Measurements from ENCODE around the gene MRM3.
"Not testable (repeated sequence)": the region's sequence is repeated elsewhere in the genome, so short reads cannot be mapped to it uniquely, and the experiment has no call there.

Gene MRM3, protein sequence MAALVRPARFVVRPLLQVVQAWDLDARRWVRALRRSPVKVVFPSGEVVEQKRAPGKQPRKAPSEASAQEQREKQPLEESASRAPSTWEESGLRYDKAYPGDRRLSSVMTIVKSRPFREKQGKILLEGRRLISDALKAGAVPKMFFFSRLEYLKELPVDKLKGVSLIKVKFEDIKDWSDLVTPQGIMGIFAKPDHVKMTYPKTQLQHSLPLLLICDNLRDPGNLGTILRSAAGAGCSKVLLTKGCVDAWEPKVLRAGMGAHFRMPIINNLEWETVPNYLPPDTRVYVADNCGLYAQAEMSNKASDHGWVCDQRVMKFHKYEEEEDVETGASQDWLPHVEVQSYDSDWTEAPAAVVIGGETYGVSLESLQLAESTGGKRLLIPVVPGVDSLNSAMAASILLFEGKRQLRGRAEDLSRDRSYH

DNA sequence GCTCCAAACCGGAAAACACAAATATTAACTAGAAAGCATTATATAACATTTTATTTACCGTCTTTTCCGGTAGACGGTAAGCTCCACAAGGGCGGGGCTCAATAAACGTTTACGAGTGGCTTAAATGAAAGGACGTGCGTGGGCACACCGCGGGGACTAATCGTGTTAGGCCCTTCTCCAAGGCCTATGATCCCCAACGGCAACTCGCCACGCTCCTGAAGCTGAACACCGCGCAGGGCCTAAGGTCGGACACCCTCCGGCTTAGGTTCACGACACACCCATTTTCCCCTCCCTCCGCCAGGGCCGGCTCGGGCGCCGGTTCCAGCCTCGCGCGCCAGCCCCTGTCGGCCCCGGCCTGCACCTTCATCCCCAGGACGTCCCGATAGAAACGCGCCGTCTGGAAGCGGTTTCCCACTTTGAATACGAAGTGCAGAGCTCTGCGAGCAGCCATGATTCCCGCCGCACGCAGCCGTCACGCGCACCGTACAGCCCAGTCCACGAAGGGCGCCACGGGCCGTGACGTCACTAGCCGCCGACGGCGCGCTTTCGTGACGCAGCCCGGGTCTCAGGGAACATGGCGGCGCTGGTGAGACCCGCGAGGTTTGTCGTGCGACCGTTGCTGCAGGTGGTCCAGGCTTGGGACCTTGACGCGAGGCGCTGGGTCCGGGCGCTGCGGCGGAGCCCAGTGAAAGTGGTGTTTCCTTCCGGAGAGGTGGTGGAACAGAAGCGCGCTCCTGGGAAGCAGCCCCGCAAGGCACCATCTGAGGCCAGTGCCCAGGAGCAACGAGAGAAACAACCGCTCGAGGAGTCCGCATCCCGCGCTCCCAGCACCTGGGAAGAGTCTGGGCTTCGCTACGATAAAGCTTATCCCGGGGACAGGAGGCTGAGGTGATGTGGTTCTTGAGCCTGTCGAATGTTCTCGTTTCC, at the start of gene MRM3, which contains the start of gene GLOD4:
TSS of gene MRM3 (plus strand) at position 549 of the 927 bp plus-strand sequence. CDS start at position 575, 26 bp downstream.
TSS of gene GLOD4 (minus strand) at position 476 of the 927 bp plus-strand sequence. CDS start at position 451, 25 bp downstream.
- peak; percentile 87 for DNase-seq (ENCODE audit: low read depth)

DNA sequence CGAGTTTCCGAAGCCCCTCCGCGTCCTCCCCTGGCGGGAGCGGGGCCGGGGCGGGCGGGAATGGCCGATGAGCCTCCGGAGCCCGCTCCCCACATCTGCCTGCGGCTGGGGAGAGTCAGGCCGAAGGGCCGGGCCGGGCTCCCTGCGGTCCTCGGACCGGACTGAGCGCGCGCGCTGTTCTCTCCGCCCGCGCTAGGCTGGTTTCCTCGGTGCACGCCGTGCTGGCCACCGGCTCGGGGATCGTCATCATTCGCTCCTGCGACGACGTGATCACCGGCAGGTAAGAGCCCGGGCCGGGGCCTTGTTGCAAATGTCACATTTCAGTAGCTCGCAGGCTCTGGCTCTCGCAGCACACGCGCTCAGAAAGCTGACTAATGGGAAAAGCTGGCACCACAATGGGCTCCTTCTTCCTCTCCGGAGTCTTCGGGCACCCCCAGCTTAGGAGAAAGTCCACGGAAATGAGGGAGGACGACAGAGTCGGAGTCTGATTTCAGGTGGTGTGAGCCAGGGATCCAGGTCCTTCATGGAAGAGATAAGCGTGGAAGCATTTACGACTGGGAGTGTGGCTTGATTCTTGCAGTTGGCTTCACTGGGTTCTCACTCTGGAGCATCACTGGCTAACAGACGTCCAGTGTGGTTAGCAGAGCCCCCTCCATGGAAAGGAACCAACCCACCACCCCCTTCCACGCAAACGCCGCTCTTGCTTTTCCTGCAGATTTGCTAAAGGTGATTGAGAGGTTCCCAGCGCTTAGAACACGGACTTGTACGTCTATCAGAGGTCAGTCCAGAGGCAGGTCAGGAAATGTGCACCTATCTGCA, 49.0 kb upstream of the MRM3 start:
- peak; percentile 67 for DNase-seq (ENCODE audit: low read depth)

DNA sequence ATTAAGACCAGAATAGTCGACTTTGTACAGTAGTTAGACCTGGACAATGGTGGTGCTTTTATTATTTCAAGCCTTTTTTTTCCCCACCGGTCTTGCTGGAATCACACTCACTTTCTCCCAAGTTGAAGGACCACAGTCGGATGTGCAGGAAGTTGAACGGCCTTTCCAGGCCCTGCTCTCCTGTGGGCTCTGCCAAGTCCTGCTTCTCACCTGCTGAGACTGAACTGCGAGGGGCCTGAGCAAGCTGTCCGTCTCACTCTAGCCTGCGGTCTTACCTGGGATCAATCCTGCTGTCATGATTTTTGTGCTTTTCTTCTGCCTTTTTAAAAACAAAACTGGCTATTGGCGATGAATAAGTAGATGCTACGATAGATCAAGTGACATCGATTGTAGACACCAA, 48.4 kb upstream of the MRM3 start:
- no peak for DNase-seq (ENCODE audit: low read depth)

DNA sequence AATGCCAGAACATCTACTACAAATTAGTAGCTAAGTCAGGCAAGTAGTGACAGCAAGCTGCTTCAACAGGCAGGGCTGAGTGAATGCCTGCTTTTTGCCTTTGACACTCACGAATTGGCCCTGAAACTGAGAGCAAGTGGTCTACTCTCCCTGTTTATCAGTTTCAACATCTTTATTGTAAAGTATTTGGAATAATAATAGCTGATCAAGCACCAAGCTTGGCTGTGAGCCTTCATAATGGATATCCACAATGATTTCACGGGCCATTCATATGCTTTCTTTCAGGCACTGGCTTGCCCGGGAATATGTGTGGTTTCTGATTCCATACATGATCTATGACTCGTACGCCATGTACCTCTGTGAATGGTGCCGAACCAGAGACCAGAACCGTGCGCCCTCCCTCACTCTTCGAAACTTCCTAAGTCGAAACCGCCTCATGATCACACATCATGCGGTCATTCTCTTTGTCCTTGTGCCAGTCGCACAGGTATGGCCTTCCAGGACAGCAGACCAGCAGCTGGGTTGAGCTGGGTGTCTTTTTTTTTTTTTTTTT, 44.5 kb upstream of the MRM3 start:
- peak; percentile 17 for DNase-seq (ENCODE audit: low read depth)

DNA sequence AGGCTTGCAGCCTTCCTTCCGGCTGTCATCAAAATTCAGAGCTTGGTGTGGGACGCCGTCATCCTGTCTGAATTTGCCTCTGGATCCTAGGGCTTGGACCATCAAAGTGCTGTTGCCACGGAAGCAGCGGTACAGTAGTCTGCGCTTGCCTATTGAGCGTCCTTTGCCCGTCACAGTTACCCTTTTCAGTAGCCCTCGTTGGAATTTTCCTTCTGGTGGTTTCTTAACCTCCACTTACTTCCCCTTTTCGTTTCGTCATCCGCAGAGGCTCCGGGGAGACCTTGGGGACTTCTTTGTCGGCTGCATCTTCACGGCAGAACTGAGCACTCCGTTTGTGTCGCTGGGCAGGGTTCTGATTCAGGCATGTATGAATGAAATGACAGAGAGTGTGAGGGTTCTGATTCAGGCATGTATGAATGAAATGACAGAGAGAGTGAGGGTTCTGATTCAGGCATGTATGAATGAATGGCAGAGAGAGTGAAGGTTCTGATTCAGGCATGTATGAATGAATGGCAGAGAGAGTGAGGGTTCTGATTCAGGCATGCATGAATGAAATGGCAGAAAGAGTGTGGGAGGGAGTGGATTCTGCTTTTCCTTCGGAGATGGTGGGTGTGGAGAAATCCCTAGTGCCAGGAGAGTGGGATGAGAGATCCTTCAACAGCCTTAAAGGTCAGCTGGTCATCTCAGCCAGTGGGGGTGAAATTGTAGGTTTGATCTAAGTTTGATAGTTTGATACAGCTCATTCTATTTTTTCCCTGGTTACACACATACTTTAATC, 41.7 kb upstream of the MRM3 start:
- DNase-seq (ENCODE audit: low read depth): no peak

DNA sequence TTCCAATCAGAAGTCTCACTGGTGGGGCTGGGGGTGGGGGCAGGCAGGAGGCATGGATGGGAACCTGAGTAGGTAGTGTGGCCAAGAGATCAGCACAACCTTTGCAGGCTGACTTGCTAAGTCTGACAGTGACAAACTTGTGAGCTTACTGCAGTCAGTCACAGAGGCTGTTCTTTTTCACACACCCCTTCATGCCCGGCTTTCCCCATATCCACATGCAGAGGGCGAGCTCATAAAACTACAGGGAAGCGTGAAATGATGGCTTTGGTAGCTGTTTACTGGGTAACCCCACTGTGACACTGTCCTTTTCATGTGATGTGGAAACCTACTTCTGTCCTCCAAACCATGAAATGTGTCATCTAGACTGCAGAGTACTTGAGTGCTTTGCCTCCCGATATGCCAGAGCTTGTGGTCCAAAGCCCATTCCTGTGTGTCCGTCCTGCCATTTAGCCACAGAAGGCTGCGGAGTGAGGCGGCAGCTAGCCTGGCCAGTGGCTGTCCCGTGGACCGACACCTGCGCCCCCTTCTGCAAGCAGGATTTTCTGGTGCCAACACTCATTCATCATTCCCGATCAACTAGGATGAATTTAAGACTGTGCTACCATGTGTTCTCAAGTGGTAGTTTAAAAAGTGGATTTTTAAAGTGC, 39.9 kb upstream of the MRM3 start:
- DNase-seq (ENCODE audit: low read depth): no peak

DNA sequence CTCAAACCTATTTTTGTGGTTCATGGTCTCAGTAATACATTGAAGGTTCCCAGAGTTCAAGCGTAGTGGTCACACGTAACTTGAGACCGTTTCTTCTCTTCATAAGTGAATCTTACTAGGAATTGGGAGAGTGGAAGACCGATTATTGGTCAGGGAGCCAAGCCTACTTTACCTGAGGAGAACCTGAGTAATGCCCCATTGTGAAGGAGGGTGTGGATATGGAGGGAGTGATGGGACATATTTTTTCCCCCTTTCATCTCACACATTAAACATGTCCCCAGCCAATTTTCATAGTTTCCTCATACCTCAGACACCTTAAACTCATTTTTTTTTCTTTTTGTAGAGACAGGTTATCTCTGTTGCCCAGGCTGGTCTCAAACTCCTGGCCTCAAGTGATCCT, 39.0 kb upstream of the MRM3 start:
- no peak for DNase-seq (ENCODE audit: low read depth)

DNA sequence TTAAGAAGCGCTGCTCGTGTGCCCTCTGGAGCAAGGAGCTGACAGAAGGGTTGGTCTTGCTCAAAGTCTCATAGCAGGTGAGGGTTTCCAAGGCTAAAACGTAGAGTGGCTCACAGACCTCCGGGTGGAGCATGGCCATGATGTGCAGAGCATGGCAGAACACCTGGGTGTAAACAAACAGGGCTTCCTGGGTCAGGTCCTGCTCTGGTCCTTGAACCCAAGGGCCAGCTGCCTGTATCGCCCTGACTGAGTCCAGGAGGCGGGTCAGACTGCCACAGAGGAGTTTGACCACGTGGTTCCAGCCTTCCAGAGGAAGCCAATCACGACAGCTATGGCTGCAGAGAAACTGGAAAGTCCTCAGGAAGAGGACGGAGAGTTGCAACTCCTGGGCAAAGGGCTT, 37.2 kb upstream of the MRM3 start:
- no peak for DNase-seq (ENCODE audit: low read depth)

DNA sequence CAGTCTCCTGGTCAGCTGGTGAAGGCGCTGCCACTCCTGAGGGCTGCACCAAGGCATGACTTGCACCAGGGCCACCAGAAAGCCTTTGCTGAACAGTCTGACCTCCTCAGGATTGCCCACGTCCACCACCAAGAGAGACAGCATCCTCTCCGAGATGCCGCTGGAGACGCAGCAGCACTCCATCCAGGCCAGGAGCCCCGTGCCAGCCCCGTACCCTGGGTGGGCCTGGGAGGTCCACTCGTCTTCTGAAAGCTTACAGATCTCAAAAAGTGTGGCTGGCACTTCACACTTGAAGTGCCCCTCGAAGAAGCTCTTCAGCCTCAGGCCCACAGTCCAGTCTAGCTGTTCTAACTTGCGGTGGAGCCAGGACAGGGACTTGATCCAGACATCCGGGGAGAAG, 36.7 kb upstream of the MRM3 start:
- DNase-seq (ENCODE audit: low read depth): no peak

DNA sequence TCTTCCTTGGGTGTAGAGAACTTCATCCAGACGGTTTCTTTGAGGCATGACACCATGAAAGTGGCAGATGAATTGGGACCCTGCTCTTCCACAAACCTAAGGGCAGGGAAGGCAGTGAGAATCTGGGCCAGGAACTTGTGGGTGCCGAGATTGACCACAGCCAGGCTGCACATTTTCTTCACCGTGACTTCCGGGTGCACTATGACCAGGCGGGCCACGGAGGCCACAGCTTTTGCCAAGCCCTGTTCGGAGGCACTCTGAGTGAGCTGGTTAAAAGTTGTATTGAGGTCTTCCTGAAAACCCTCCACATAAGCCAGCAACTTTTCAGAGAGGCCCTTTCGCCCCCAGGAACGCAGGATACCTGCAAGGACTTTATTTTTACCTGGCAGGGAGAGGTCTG, 36.0 kb upstream of the MRM3 start:
- DNase-seq (ENCODE audit: low read depth): no peak

DNA sequence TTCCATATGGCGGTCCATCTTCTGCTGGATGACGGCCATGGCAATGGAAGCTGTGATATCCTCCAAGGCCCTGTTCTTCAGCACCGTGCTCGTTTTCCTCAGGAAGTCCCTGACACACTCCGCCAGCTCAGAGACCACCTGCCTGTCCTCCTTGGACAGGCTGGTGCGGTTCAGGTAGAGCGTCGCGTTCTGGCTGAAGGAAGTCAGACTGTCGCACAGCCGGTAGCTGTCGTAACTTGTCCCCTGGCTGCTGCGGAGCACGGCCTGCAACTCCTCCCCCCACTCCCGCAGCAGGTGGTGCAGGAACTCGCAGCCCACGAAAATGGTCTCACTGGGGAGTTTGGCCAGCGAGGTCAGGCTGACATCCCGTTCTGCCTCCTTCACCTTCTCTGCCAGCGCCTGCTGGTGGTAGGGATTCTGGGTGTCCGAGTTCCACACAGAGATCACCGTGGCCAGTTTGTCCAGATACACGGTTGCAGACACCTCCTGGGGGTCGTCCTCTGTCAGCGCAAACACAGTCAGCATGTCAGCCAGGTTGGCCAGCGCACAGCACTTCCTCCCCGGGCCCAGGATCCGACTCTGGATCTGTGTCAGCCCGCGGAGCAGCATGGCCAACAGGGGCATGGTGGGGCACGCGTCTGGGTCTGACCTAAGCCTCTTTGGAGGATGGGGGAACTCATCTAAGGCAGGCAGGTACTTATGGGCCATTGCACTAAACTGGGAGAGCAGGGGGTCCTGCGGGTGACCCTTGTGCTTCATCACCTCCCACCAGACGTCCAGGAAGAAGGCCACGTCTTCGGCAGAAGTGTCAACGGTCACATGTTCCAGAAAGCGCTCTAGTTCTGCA, 35.1 kb upstream of the MRM3 start:
- no peak for DNase-seq (ENCODE audit: low read depth)

DNA sequence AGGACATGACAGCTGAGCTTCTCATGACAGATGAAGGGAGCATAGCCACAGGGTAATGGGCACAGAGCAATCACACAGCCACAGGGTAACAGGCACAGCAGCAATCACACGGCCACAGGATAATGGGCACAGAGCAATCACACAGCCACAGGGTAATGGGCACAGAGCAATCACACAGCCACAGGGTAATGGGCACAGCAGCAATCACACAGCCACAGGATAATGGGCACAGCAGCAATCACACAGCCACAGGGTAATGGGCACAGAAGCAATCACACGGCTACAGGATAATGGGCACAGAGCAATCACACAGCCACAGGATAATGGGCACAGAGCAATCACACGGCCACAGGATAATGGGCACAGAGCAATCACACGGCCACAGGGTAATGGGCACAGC, 33.5 kb upstream of the MRM3 start:
- DNase-seq (ENCODE audit: low read depth): not testable (repeated sequence)

DNA sequence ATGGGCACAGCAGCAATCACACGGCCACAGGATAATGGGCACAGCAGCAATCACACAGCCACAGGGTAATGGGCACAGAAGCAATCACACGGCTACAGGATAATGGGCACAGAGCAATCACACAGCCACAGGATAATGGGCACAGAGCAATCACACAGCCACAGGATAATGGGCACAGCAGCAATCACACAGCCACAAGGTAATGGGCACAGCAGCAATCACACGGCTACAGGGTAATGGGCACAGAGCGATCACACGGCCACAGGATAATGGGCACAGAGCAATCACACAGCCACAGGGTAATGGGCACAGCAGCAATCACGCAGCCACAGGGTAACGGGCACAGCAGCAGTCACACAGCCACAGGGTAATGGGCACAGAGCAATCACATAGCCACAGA, 32.8 kb upstream of the MRM3 start:
- not testable (repeated sequence) for DNase-seq (ENCODE audit: low read depth)

DNA sequence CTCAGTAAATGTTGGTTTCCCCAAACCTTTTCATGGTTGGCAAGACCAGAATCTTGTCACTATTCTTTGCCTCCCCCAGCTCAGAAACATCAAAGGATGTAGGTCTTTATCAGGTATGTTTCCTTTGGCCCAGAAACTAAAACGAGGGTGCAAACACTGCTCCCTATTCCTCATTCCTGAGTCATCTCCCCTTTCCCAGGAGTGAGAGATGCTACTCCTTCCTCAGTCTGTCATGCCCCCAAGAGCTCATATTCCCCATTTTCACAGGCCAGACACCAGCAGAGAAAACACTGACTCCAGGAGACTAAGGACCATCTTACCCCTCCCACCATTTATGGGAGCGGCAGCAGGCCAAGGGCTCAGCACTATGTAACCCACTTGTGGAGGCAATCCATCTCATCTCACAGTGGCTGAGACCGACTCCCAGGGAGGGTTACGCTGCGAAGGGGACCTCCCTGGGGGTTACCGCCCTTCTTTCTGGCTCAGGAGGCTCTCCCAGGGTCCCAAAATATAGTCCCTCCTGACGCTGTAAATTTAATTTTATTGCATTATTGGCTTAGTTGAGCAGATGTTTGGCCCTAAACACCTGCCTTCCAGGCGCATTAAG, 31.6 kb upstream of the MRM3 start:
- DNase-seq (ENCODE audit: low read depth): peak; percentile 27

DNA sequence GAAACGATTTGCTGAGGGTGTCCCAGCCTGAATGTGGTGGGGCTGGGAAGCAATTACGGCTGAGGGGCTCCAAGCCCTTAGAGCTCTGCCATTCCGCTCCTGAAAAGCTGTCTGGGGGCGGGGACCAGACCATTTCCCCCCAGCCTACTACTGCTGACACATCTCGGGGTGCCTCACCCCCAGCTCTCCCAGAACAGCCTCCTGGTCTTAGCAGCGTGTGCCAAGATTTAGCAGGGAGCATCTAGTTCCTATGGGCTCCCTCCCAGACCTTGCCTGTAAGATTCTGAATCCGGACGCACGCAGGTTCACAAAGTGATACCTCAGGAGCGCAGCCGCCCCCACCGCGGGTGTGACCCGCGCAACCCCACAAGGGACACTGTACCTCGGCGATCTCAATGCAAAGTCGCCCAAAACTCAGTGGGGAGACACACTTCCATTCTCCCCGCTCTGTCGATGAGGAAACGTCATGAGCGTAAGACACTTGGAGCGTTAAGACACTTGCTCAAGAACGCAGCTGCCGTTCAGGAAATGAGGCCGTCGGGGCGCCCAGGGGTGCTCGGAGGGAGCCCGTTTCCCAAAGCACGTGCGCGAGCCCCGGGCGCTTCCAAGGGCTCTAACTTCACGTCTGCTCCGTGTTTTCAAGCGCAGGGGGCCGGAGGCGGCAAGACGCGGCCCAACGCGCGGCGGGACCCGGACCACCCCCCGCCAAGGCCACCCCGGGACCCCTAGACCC, 30.7 kb upstream of the MRM3 start:
- DNase-seq (ENCODE audit: low read depth): peak; percentile 72

DNA sequence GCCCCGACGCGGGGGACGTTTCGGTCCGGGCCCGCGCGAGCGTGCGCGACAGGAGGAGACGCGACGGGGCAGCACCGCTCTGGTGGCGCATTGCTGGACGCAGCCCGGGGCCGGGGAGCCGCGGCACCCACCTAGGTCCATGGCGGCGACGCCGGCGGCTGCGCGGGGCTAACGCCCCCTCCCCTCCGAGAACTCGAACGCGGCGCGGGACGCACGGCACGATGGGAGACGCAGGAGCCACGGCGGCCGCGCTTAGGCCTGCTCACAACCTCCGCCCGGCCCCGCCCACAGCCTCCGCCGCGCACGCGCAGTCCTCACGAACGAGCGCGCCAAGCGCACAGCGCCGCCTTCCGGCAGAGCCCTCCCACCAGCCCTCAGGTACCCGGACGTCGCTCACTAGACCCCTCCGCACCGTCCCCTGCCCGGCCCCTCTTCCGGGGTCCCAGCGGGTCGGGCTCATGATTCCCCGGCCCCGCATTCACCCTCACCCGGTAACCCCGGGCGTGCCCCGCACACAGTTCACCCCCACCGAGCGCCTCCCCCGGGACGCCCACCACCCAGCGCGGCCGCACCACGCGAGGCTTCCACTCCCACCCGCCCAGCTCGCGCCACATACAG, 30.0 kb upstream of the MRM3 start, which contains the start of gene GEMIN4:
TSS of gene GEMIN4 (minus strand) at position 263 of the 618 bp plus-strand sequence. CDS start at position 141, 122 bp downstream.
- peak; percentile 86 for DNase-seq (ENCODE audit: low read depth)

DNA sequence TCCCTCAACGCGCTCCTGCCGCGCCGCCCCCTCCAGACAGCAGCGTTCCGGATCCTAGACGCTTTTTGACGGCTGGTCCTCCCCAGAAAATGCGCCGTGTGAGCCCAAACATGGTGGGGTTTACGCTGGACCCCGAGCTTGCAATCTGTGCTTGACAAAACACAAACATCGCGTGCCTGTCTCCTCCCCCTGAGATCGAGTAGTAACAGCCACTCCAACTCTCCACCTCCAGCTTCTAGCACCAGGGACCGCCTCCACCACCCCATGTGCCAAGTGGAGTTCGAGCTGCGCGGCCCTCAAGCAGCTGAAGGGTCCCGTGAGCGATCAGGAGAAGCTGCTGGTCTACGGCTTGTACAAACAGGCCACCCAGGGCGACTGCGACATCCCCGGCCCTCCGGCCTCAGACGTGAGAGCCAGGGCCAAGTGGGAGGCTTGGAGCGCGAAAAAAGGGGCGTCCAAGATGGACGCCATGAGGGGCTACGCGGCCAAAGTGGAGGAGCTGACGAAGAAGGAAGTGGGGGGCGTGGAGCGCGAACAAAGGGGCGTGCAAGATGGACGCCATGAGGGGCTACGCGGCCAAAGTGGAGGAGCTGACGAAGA, 29.4 kb upstream of the MRM3 start:
- DNase-seq (ENCODE audit: low read depth): peak; percentile 27

Data from ELR (cell line).